ENCODE measurements around the gene PXDC1.

- TF ChIP-seq POLR2A (IDR thresholded peaks at IDR 0.05; ENCODE audit: borderline replicate concordance, extremely low read depth, insufficient read depth, insufficient read length), result no peak
- no peak for TF ChIP-seq POLR2AphosphoS5 (IDR thresholded peaks at IDR 0.05; ENCODE audit: low read depth, low read length)
- no peak for TF ChIP-seq EZH2 (IDR thresholded peaks at IDR 0.05)
- no peak for TF ChIP-seq CBX3 (IDR thresholded peaks at IDR 0.05; ENCODE audit: low read depth)
- no peak for TF ChIP-seq RAD21 (IDR thresholded peaks at IDR 0.05; ENCODE audit: low read depth)
- TF ChIP-seq CTCF (IDR thresholded peaks at IDR 0.05 in 2 of 3, conservative IDR thresholded peaks at IDR 0.05 in 1 of 3; ENCODE audit: borderline replicate concordance in 1 of 3, insufficient read depth in 1 of 3, low read depth in 2 of 3, low read length in 2 of 3), result no peak
- TF ChIP-seq JUND (IDR thresholded peaks at IDR 0.05), result no peak
- TF ChIP-seq TCF7L2 (IDR thresholded peaks at IDR 0.05; ENCODE audit: borderline replicate concordance, extremely low read depth, insufficient read depth, insufficient read length), result no peak
- TF ChIP-seq, protein P1, sequence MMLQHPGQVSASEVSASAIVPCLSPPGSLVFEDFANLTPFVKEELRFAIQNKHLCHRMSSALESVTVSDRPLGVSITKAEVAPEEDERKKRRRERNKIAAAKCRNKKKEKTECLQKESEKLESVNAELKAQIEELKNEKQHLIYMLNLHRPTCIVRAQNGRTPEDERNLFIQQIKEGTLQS (IDR thresholded peaks at IDR 0.05), result no peak
These were observed 5.7 kb upstream of the PXDC1 start for GRCh38 chr6:3757241-3757641.
